Thyroid gland (tissue), 4 donors: ENCODE results near the gene BAHD1. TPM values are rescaled to one million over a fixed set of nuclear protein-coding genes. Genes with fewer than 3 reads are reported as not detected.
A peak's percentile ranks its signal among the peaks of the same experiment; 100 is the strongest.

Experiments
- DNase-seq, 2 donors: peaks; one replicate each; pipeline ENCODE4 v3.0.0-alpha.2; 2019
- H3K27ac ChIP-seq, 3 donors: fragments of 200-600 bp; sonication (generic); 1 replicate in 2 of 3; 2 replicates in 1 of 3; pipeline ENCODE4 v1.5.1; 2016 to 2019; ENCODE audit warnings: mild to moderate bottlenecking in 1 of 3, moderate library complexity in 1 of 3
- H3K27me3 ChIP-seq: fragments of 200-600 bp; sonication (generic); one replicate; pipeline ENCODE4 v1.5.1; 2019
- H3K36me3 ChIP-seq, 2 donors: fragments of 200-600 bp; sonication (generic); one replicate each; pipeline ENCODE4 v1.5.1; 2016 to 2019
- H3K4me1 ChIP-seq, 2 donors: fragments of 200-600 bp; sonication (generic); one replicate each; pipeline ENCODE4 v1.5.1; 2017 to 2019
- H3K4me3 ChIP-seq, 3 donors: fragments of 200-600 bp; sonication (generic); replicated peaks in 1 of 3; 1 replicate in 2 of 3; 2 replicates in 1 of 3; pipeline ENCODE4 v1.5.1; 2016; ENCODE audit warnings: mild to moderate bottlenecking in 1 of 3
- H3K9me3 ChIP-seq: fragments of 200-600 bp; sonication (generic); one replicate; pipeline ENCODE4 v1.5.1; 2017
- CTCF ChIP-seq, 6 experiments: fragments of 200-600 bp in 3 of 6; fragments of 450-650 bp in 3 of 6; sonication (generic) in 3 of 6; IDR thresholded peaks; one replicate each; pipeline ENCODE4 v1.5.1; 2016 to 2019; ENCODE audit warnings: antibody characterized with exemption in 6 of 6, mild to moderate bottlenecking in 2 of 6, inconsistent platforms in 1 of 6, moderate library complexity in 1 of 6
- POLR2A ChIP-seq, 2 donors: fragments of 450-650 bp; IDR thresholded peaks; one replicate each; pipeline ENCODE4 v1.6.1; 2017; ENCODE audit warnings: antibody characterized with exemption in 2 of 2, mild to moderate bottlenecking in 2 of 2, moderate library complexity in 1 of 2
- WGBS, 2 donors: methylation state at CpG; one replicate each; pipeline ENCODE4 v1.1.5; 2017; 5-methylcytosine and 5-hydroxymethylcytosine counted together
- intact Hi-C: fragments of 100-400 bp; cut with DNase I; formaldehyde crosslinking; loops from one replicate; pipeline ENCODE4 v1.15.1; 2023
- total RNA-seq, 4 donors: library from RNA; depleted of rRNA; stranded (reverse); fragments of >200 nt; gene quantifications; one replicate each; pipeline ENCODE4 v1.2.3, GENCODE V29; 2016

Gene BAHD1
- total RNA-seq, 4 donors from 2014 or later: 20.0 to 50.4 (median 35.1) TPM

DNA sequence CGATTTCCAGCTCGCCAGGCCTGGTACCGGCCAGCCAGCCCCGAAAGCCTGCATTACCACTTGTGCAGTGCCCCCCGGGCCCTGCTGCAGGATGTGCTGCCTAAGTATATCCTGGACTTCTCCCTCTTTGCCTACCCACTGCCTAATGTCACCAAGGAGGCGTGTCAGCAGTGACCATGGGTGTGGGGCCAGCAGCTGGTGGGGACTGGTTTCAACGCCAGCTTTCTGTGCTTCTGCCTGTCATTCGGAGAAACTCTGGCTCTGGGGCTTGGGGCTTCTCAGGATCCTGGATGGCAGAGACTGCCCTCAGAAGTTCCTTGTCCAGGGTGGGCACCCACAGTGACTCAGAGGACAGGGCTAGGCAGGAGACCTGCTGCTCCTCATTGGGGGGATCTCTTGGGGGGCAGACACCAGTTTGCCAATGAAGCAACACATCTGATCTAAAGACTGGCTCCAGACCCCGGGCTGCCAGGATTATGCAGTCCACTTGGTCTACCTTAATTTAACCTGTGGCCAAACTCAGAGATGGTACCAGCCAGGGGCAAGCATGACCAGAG, 31.5 kb downstream of the BAHD1 start:
- TF ChIP-seq POLR2A (IDR thresholded peaks at IDR 0.05): no peak
- no peak for TF ChIP-seq CTCF (IDR thresholded peaks at IDR 0.05)
- no peak for DNase-seq
- Histone ChIP-seq H3K27me3 (no peaks in the 10 kb centered on the region), H3K4me3 (peak overlapping the region in 1 of 3 donors; percentile 93), H3K4me1 (peaks cover 17 to 21% of the 10 kb centered on the region in 2 donors), H3K27ac (peak overlapping the region in 2 of 3 donors; percentile 49 to 63), H3K9me3 (no peaks in the 10 kb centered on the region), H3K36me3 (no peaks in the 10 kb centered on the region)
- 61 to 95% methylated on average over 4 to 6 of the region's 9 CpGs for WGBS, 2 donors
- intact Hi-C loops: no loop called here

DNA sequence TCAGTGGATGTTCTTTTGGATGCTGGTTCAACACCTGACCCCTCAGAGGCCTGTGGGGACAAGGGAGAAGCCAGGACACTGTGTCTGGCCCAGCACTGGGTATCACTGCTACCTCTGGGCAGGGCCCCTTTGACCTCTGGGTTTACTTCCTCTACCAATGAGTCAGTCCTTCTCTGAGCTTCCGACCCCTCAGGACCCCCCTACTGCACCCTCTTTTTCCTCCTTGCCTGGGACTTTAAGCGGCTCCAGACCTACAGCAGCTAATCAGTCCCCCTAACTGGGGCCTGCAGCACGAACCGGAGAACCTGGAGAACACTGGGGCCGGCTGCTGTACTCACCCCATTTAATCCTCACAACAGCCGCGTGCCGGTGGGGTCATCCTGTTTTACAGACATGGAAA, 33.8 kb downstream of the BAHD1 start:
- intact Hi-C loops: no loop called here
- no peaks in the 10 kb centered on the region for H3K9me3 ChIP-seq
- no peak for DNase-seq
- H3K4me1 ChIP-seq: peaks cover 21 to 26% of the 10 kb centered on the region in 2 donors
- no peak overlapping the region for H3K27ac ChIP-seq
- H3K4me3 ChIP-seq: no peak overlapping the region
- TF ChIP-seq POLR2A (IDR thresholded peaks at IDR 0.05) (no peak), CTCF (IDR thresholded peaks at IDR 0.05) (no peak)
- 80% methylated on average over 8 of the region's 8 CpGs for WGBS, 2 donors
- no peaks in the 10 kb centered on the region for H3K27me3 ChIP-seq
- no peaks in the 10 kb centered on the region for H3K36me3 ChIP-seq

DNA sequence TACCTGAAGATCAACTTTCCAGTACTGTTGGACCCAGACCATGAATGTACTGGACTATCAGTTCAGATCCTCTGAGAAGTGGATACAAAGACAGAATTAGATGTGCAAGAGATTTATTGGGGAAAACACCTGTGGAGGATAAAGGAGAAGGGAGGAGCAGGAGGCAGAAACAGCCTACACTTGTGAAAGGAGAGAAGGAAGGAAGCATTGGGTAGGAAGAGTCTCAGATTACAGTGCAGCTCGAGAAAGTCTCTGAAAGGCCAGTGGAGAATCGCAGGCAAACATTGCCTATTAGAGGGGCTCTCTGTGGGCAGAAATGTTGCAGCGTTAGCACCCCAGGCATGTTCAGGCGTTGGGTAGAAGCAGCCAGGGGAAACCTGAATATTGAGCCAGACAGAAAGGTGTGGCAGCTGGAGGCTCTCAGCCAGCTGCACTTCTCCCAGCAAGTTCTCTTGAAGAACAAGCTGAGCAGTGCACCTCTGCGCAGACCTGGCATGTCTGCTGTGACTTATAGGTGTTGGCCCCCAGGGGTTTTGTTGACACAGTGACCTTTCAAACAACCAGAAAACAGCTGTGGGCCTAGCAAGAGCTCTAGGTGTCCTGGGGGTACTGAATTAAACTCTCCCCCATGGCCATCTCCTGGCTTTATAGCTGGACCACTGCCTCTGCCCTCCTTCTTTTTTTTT, 37.0 kb downstream of the BAHD1 start:
- WGBS, 2 donors: 29 to 31% methylated on average over 5 of the region's 5 CpGs
- H3K27ac ChIP-seq: peak overlapping the region; percentile 1 to 18 (median 15)
- no peak for TF ChIP-seq POLR2A (IDR thresholded peaks at IDR 0.05)
- no peak for TF ChIP-seq CTCF (IDR thresholded peaks at IDR 0.05)
- no peaks in the 10 kb centered on the region for H3K27me3 ChIP-seq
- H3K4me1 ChIP-seq: peaks cover 0 to 10% of the 10 kb centered on the region in 2 donors
- no peaks in the 10 kb centered on the region for H3K36me3 ChIP-seq
- no peaks in the 10 kb centered on the region for H3K9me3 ChIP-seq
- peak; percentile 82 for DNase-seq
- no peak overlapping the region for H3K4me3 ChIP-seq
- intact Hi-C loops: no loop called here

DNA sequence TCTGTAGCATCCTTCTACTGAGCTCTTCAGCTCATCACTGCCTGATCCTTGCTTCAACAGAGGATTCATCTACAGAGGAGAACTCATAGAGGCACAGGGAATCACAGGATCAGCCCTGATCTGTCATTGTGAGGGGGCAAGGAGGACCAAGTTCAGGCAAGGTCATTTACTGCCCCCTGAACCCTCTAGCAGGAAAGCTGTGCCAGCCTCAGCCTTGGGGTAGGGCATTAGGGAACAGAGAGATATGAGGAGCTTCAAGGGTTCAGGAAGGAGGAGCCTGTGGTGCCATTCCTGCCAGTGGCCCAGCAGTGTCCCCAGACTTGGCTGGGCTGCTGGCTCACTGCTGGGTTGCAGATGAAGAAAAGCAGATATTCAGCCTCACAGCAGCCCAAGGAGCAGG, 38.3 kb downstream of the BAHD1 start:
- no peak for TF ChIP-seq POLR2A (IDR thresholded peaks at IDR 0.05)
- intact Hi-C loops: no loop called here
- H3K4me3 ChIP-seq: no peak overlapping the region
- H3K36me3 ChIP-seq: no peaks in the 10 kb centered on the region
- H3K9me3 ChIP-seq: no peaks in the 10 kb centered on the region
- H3K27me3 ChIP-seq: no peaks in the 10 kb centered on the region
- peaks cover 0 to 10% of the 10 kb centered on the region in 2 donors for H3K4me1 ChIP-seq
- DNase-seq: no peak
- H3K27ac ChIP-seq: no peak overlapping the region

DNA sequence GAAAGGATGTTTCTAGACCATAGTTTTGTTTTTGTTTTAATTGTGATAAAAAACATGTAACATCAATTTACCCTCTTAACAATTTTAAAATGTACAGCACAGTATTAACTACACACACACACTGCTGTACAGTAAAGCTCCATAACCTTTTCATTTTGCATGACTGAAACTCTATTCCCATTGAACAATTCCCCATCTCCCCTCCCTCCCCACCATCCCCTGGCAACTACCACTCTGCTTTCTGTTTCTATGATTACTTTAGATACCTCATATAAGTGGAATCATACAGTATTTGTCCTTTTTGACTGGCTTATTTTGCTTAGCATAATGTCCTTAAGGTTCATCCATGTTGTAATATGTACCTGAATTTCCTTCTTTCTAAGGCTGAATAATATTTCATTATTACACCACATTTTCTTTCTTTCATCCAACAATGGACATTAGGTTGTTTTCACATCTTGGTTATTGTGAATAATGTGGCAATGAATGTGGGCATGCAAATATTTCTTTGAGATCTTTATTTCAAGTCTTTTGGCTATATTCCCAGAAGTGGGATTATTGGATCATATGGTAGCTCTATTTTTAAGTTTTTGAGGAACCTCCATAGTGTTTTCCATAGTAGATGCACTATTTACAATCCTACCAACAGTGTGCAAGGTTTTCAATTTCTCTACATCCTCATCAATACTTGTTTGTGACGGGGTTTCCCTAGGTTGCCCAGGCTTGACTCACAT, 40.8 kb downstream of the BAHD1 start:
- no peaks in the 10 kb centered on the region for H3K27me3 ChIP-seq
- TF ChIP-seq POLR2A (IDR thresholded peaks at IDR 0.05) (no peak), CTCF (IDR thresholded peaks at IDR 0.05) (no peak)
- peaks cover 0 to 10% of the 10 kb centered on the region in 2 donors for H3K4me1 ChIP-seq
- intact Hi-C loops: no loop called here
- DNase-seq: no peak
- 85 to 88% methylated on average over 1 of the region's 1 CpG for WGBS, 2 donors
- no peaks in the 10 kb centered on the region for H3K36me3 ChIP-seq
- H3K9me3 ChIP-seq: no peaks in the 10 kb centered on the region
- H3K4me3 ChIP-seq: no peak overlapping the region
- no peak overlapping the region for H3K27ac ChIP-seq
